ENCODE results near the gene KLF6.

The KLF6 gene

GRCh38 chr10:3784510-3785250 lies at the start of gene KLF6:
Gene KLF6 (minus strand): TSS chr10:3785209. CDS start chr10:3785014, 195 bp downstream.
- H3K27ac Mint-ChIP-seq, result peak within 1 kb of the TSS; percentile 98
- peaks cover 6% of the 10 kb centered on the region for H3K9me3 Mint-ChIP-seq
- ATAC-seq (peak; percentile 1), DNase-seq (peak; percentile 55)
- peak within 1 kb of the TSS; percentile 97 for H3K4me3 Mint-ChIP-seq
- H3K36me3 Mint-ChIP-seq (ENCODE audit: low read depth), result peaks cover 48% of the 10 kb centered on the region
- peaks cover 43% of the 10 kb centered on the region for H3K4me1 Mint-ChIP-seq
- H3K27me3 Mint-ChIP-seq, result no peaks in the 10 kb centered on the region

DNA sequence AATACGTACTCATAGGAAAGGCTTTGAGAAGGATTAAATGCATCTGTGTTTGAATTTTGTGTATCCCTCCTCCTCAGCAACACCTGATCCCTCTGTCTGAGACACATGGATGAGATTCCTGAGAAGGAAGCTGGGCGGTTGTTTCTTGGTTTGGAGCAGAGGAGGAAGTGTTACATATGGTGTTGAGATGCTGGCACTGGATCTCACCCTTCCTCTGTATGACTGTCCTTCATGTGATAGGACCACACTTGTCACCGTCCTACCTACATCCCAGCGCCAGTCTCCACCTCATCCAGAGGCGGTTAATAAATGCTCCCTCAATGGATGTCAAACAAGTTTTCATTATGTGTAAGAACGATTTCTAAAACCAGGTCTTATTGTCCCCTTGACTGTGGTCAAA lies 49.4 kb upstream of the KLF6 start:
- no peaks in the 10 kb centered on the region for H3K9me3 Mint-ChIP-seq
- DNase-seq (no peak), ATAC-seq (no peak)
- H3K4me1 Mint-ChIP-seq, result peaks cover 60% of the 10 kb centered on the region
- H3K4me3 Mint-ChIP-seq, result no peak overlapping the region
- H3K36me3 Mint-ChIP-seq (ENCODE audit: low read depth), result no peaks in the 10 kb centered on the region
- no peak overlapping the region for H3K27ac Mint-ChIP-seq
- H3K27me3 Mint-ChIP-seq, result no peaks in the 10 kb centered on the region

GRCh38 chr10:3833046-3833445 lies 48.0 kb upstream of the KLF6 start:
- Mint-ChIP-seq H3K27ac (no peak overlapping the region), H3K9me3 (no peaks in the 10 kb centered on the region), H3K4me3 (no peak overlapping the region), H3K4me1 (peaks cover 72% of the 10 kb centered on the region), H3K27me3 (no peaks in the 10 kb centered on the region), H3K36me3 (ENCODE audit: low read depth) (no peaks in the 10 kb centered on the region)
- DNase-seq (no peak), ATAC-seq (no peak)

GRCh38 chr10:3832022-3832786 lies 47.2 kb upstream of the KLF6 start:
- DNase-seq, result no peak
- Mint-ChIP-seq H3K4me3 (no peak overlapping the region), H3K9me3 (no peaks in the 10 kb centered on the region), H3K27me3 (no peaks in the 10 kb centered on the region), H3K27ac (peak overlapping the region; percentile 8), H3K4me1 (peaks cover 70% of the 10 kb centered on the region), H3K36me3 (ENCODE audit: low read depth) (no peaks in the 10 kb centered on the region)
- ATAC-seq, result no peak

GRCh38 chr10:3831608-3832007 lies 46.6 kb upstream of the KLF6 start:
- no peak overlapping the region for H3K27ac Mint-ChIP-seq
- H3K4me1 Mint-ChIP-seq, result peaks cover 64% of the 10 kb centered on the region
- no peaks in the 10 kb centered on the region for H3K27me3 Mint-ChIP-seq
- ATAC-seq, result no peak
- no peaks in the 10 kb centered on the region for H3K9me3 Mint-ChIP-seq
- no peaks in the 10 kb centered on the region for H3K36me3 Mint-ChIP-seq (ENCODE audit: low read depth)
- H3K4me3 Mint-ChIP-seq, result no peak overlapping the region
- DNase-seq, result no peak

GRCh38 chr10:3830946-3831345 lies 45.9 kb upstream of the KLF6 start:
- Mint-ChIP-seq H3K27ac (no peak overlapping the region), H3K9me3 (no peaks in the 10 kb centered on the region), H3K36me3 (ENCODE audit: low read depth) (no peaks in the 10 kb centered on the region), H3K4me1 (peaks cover 58% of the 10 kb centered on the region), H3K27me3 (no peaks in the 10 kb centered on the region), H3K4me3 (no peak overlapping the region)
- DNase-seq (no peak), ATAC-seq (no peak)

- ATAC-seq, result no peak
- no peaks in the 10 kb centered on the region for H3K9me3 Mint-ChIP-seq
- peaks cover 48% of the 10 kb centered on the region for H3K4me1 Mint-ChIP-seq
- no peaks in the 10 kb centered on the region for H3K27me3 Mint-ChIP-seq
- H3K4me3 Mint-ChIP-seq, result peak overlapping the region; percentile 39
- H3K27ac Mint-ChIP-seq, result peak overlapping the region; percentile 91
- no peak for DNase-seq
- no peaks in the 10 kb centered on the region for H3K36me3 Mint-ChIP-seq (ENCODE audit: low read depth)
Observed at GRCh38 chr10:3829156-3830050, 44.4 kb upstream of the KLF6 start.

GRCh38 chr10:3828404-3829155 lies 43.6 kb upstream of the KLF6 start:
- peak overlapping the region; percentile 91 for H3K27ac Mint-ChIP-seq
- no peaks in the 10 kb centered on the region for H3K27me3 Mint-ChIP-seq
- H3K4me3 Mint-ChIP-seq, result peak overlapping the region; percentile 39
- no peaks in the 10 kb centered on the region for H3K9me3 Mint-ChIP-seq
- peak; percentile 50 for ATAC-seq
- no peaks in the 10 kb centered on the region for H3K36me3 Mint-ChIP-seq (ENCODE audit: low read depth)
- peaks cover 44% of the 10 kb centered on the region for H3K4me1 Mint-ChIP-seq
- no peak for DNase-seq

GRCh38 chr10:3827768-3828403 lies 42.9 kb upstream of the KLF6 start:
- H3K27ac Mint-ChIP-seq, result peak overlapping the region; percentile 91
- H3K4me1 Mint-ChIP-seq, result peaks cover 44% of the 10 kb centered on the region
- no peaks in the 10 kb centered on the region for H3K9me3 Mint-ChIP-seq
- H3K4me3 Mint-ChIP-seq, result peak overlapping the region; percentile 39
- DNase-seq, result no peak
- ATAC-seq, result no peak
- H3K27me3 Mint-ChIP-seq, result no peaks in the 10 kb centered on the region
- H3K36me3 Mint-ChIP-seq (ENCODE audit: low read depth), result no peaks in the 10 kb centered on the region

DNA sequence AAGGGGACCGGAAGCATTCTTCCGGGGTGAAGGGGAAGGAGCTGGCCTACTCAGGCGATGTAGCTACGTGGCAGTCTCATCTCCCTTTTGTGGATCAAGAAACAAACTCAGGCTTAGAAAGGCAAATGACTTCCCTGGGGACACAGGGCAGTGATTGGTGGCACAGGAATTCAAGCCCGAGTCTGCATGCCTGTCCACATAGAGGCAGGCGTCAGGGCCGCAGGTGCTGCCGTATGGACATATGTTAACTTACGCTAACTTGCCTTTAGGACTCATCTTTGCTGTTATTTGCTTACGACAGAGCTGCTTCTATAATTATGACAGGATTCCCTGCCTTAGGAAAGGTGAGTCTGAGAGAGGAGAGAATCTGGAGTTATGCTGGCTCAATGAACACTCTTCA lies 42.3 kb upstream of the KLF6 start:
- no peak for ATAC-seq
- H3K27me3 Mint-ChIP-seq, result no peaks in the 10 kb centered on the region
- no peaks in the 10 kb centered on the region for H3K36me3 Mint-ChIP-seq (ENCODE audit: low read depth)
- DNase-seq, result no peak
- H3K9me3 Mint-ChIP-seq, result no peaks in the 10 kb centered on the region
- no peak overlapping the region for H3K4me3 Mint-ChIP-seq
- no peak overlapping the region for H3K27ac Mint-ChIP-seq
- peaks cover 38% of the 10 kb centered on the region for H3K4me1 Mint-ChIP-seq

GRCh38 chr10:3825862-3826351 lies 40.9 kb upstream of the KLF6 start:
- Mint-ChIP-seq H3K4me1 (peaks cover 35% of the 10 kb centered on the region), H3K36me3 (ENCODE audit: low read depth) (no peaks in the 10 kb centered on the region), H3K4me3 (no peak overlapping the region)

DNA sequence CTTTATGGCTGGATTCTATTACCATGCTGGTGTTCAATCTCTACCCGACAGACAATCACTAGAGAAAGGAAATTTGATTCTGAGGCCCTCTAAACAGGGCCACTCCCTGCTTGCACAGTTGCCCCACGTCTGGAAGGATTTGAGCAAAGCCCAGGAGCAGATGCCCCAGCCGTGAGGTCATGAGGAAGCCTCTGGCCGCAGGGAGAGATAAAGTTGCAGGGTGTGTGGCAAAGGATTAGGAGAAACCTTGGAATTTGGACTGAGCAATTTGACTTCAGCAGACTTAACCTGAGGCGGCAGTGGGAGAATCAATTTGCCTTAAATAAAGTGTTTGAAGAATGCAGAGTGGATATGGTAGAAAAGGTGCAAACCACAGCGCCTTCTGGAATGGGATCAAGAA lies 40.2 kb upstream of the KLF6 start:
- Mint-ChIP-seq H3K4me1 (peaks cover 32% of the 10 kb centered on the region), H3K27ac (no peak overlapping the region), H3K27me3 (no peaks in the 10 kb centered on the region), H3K36me3 (ENCODE audit: low read depth) (no peaks in the 10 kb centered on the region), H3K4me3 (no peak overlapping the region), H3K9me3 (no peaks in the 10 kb centered on the region)
- ATAC-seq (no peak), DNase-seq (no peak)

More at GRCh38 chr10:3825862-3826351, 40.9 kb upstream of the KLF6 start:
- Mint-ChIP-seq H3K9me3 (no peaks in the 10 kb centered on the region), H3K27ac (no peak overlapping the region), H3K27me3 (no peaks in the 10 kb centered on the region)
- no peak for DNase-seq
- ATAC-seq, result no peak

DNA sequence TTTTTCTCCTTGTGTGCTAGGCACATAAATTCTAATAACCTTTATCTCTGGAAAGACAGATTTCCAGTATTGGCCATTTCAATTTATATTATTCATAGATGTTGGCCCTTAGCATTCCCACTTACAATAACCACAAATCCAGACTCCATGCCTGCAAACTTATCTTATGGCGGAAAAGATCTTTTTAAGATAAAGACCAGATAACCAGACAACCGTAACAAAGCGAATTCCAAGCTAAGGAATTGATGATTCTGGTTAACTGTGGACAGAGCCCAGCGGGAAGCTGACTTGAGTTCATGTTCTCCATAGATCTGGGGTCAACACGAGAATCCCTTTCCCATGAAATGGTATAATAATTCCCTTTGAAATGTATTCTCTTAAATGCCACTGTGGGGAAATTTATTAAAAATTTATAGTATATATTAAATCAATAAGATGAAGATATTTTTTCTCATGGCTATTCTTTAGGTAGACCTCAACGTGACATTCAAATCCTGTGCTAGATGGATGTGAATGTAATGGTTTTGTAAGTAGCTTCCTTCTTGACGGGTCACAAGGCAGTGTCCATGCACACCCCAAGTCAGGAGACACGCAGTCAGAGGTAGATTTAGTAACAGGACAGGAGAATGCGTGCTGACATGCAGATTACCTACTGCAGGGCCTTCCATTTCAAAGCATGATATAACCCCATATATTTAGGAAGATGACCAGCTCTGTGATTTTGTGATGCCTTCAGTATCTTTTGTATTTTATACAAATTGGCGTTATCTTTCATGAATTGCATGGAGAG lies 37.7 kb upstream of the KLF6 start:
- H3K4me1 Mint-ChIP-seq, result peaks cover 8% of the 10 kb centered on the region

More for the DNA sequence above, 37.7 kb upstream of the KLF6 start:
- ATAC-seq (no peak), DNase-seq (no peak)
- Mint-ChIP-seq H3K27ac (no peak overlapping the region), H3K9me3 (no peaks in the 10 kb centered on the region), H3K36me3 (ENCODE audit: low read depth) (no peaks in the 10 kb centered on the region), H3K27me3 (no peaks in the 10 kb centered on the region), H3K4me3 (no peak overlapping the region)

All from activated naive CD8-positive, alpha-beta T cell treated with anti-CD3 and anti-CD28 coated beads, Interleukin-2, amount 50 U/mL, for 24 hours (primary cell).